ACC112 (cell line): ENCODE measurements around the gene TMEM201.

Experiments used
- H2AFZ ChIP-seq: fragments of 200-600 bp; sonication (generic); one replicate; pipeline ENCODE4 v1.6.0; 2017; ENCODE audit warnings: antibody characterized with exemption, low read length; ENCODE audit not compliant: unreplicated experiment
- H3K27ac ChIP-seq: fragments of 200-600 bp; sonication (generic); 2 replicates; pipeline ENCODE4 v1.5.1; 2014; ENCODE audit warnings: low read depth, mild to moderate bottlenecking, antibody characterized with exemption, low read length, moderate library complexity
- H3K27me3 ChIP-seq: fragments of 200-600 bp; sonication (generic); 2 replicates; pipeline ENCODE4 v1.6.1; 2014; ENCODE audit warnings: mild to moderate bottlenecking, antibody characterized with exemption, low read length, moderate library complexity, mixed read lengths; ENCODE audit not compliant: insufficient read depth
- H3K36me3 ChIP-seq: fragments of 200-600 bp; sonication (generic); 2 replicates; pipeline ENCODE4 v1.6.1; 2016; ENCODE audit warnings: mild to moderate bottlenecking, antibody characterized with exemption, low read length, moderate library complexity, mixed read lengths; ENCODE audit not compliant: insufficient read depth
- H3K4me1 ChIP-seq: fragments of 200-600 bp; sonication (generic); one replicate; pipeline ENCODE4 v1.6.1; 2016; ENCODE audit warnings: low read length, mixed read lengths; ENCODE audit not compliant: insufficient read depth, unreplicated experiment, control insufficient read depth
- H3K4me3 ChIP-seq: fragments of 200-600 bp; sonication (generic); 2 replicates; pipeline ENCODE4 v1.5.1; 2014; ENCODE audit warnings: mild to moderate bottlenecking, low read depth, low read length
- H3K79me2 ChIP-seq: fragments of 200-600 bp; sonication (generic); one replicate; pipeline ENCODE4 v1.6.0; 2016; ENCODE audit warnings: low read length; ENCODE audit not compliant: control insufficient read depth, unreplicated experiment, insufficient read depth

Gene TMEM201

DNA sequence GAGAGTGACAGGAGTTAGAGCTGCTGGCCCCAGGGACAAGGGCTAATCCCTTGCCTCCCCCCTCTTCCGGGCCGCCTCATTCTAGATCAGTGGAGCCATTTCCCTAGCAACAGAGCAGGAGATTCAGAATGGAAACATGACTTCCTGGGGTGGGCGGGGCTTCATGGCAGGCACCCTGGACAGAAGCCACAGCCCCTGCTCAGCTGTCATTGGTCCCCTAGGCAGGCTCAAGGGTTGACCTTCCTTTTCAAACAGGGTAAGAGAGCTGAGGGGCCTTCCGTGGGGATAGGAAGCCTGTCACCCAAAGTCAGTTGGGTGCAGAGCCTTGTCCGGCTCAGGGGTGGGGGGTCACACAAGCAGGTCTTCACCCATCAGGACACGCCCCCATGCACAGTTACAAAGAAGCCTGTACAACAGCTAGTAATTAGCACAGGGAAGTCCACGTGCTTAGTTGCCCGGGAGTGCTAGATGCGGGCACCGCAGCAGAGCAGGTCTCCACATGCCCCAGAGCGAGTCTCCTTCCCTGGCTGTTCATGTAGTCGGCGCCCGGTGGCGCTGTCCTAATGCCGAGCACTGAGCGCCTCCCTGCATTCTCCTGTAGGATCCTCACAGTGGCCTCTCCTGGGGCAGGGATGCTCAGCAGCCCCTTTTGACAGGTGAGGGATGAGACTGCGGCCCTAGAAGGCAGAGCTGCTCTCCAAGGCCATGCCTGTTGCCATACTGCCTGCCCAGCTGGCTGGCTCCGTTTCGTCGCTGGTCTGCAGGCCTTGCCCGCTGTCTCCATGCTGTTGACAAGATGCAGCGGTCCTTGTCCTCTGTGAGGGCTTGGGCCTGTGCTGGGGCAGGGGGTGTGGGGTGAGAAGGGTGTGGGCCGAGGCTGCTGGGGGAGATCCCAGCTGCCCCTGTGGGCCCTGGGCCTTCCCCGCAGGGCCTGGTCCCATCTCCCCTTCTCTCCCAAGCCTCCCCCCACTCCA is 5.1 kb downstream of the TMEM201 start:
- Histone ChIP-seq H2AFZ (no peak overlapping the region), H3K36me3 (no peaks in the 10 kb centered on the region), H3K4me1 (peaks cover 8% of the 10 kb centered on the region), H3K4me3 (no peak overlapping the region), H3K79me2 (peaks cover 56% of the 10 kb centered on the region), H3K27ac (no peak overlapping the region), H3K27me3 (no peaks in the 10 kb centered on the region)

DNA sequence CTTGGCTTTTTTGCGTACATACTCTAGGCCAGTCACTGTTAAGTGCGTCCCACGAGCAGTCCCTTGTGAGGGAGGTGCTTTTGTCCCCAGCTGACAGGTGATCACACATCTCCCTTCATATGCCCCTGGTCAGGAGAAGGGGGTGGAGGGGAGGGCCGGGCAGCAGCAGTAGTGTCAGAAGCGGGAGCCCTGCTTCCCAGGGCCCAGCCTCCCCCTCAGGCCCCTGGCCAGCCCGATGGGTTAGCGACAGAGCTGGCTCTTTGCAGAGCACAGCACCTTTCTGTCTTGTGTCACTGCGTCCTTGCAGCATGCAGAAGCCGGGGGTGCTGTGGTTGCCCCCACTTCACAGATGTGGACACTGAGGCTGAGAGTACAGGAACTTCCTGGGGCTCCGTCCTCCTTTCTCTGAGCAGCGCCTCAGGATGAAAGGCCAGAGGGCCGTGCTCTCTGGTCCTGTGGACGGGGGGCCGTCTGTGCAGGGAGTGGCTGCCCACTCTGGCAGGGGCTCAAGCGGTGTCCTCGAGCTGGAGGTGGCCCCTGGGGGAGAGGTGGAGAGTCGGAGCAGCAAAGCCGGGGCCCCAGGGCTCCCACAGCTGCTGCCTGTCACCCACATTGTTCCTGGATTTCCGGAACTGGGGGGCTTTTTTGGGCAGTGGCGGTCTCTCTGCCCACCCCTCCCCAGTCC is 5.9 kb downstream of the TMEM201 start:
- H3K27me3 ChIP-seq: no peaks in the 10 kb centered on the region
- peaks cover 55% of the 10 kb centered on the region for H3K79me2 ChIP-seq
- no peak overlapping the region for H3K4me3 ChIP-seq
- H2AFZ ChIP-seq: no peak overlapping the region
- no peaks in the 10 kb centered on the region for H3K36me3 ChIP-seq
- H3K27ac ChIP-seq: no peak overlapping the region
- H3K4me1 ChIP-seq: peaks cover 8% of the 10 kb centered on the region

DNA sequence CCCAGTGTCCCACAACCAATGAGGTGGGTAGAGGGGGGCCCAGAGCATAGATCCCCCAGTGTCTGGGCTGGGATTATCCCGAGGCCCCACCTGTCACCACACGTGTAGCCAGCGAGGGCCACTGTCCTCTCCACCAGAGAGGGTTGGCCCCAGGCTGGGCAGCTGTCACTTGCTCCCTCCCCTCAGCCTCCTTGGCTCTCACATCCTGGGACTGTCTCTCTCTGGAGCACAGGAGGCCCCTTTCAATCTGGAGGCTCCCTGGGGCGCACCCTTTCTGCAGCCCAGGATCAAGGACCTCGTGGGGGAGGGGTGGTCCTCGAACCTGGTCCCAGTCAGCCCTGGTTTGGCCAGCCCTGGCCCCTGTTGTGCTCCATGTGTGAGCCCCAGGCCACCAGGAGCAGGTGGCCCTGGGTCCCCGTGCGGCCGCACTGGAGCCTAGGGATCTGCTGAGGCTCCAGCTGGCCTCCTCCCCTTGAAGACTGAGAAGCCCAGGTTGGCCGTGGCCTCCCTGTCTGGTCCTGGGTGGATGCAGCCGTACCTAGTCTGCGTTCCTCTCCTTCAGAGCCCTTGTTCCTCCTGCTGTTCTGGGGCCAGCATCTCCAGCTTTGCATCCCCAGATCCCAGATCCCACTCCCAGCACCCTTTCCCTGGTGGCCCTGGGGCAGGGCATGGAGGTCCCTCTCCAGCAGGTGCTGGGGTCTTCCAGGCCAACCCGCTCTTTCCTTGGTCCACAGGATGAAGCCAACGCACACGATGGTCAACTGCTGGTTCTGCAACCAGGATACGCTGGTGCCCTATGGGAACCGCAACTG is 6.7 kb downstream of the TMEM201 start:
- peaks cover 8% of the 10 kb centered on the region for H3K4me1 ChIP-seq
- H3K4me3 ChIP-seq: no peak overlapping the region
- H3K27ac ChIP-seq: no peak overlapping the region
- H3K79me2 ChIP-seq: peaks cover 47% of the 10 kb centered on the region
- H3K36me3 ChIP-seq: no peaks in the 10 kb centered on the region
- H3K27me3 ChIP-seq: no peaks in the 10 kb centered on the region
- H2AFZ ChIP-seq: no peak overlapping the region

DNA sequence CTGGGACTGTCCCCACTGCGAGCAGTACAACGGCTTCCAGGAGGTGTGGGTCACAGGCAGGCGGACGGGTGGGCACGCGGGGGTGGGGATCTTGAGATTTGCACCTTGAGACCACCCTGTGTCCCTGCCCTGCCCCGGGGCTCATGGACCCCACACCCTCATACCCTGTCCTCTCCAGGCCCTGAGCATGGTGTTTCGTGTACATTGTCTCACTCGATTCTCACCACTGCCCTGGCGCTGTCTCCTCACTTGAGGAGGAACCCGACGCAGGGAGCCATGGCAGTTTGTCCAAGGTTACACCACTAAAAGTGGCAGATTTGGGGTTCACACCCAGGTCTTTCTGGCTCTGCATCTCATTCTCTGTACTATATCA is 7.2 kb downstream of the TMEM201 start:
- H3K36me3 ChIP-seq: no peaks in the 10 kb centered on the region
- no peak overlapping the region for H3K4me3 ChIP-seq
- H2AFZ ChIP-seq: no peak overlapping the region
- H3K27ac ChIP-seq: no peak overlapping the region
- peaks cover 8% of the 10 kb centered on the region for H3K4me1 ChIP-seq
- no peaks in the 10 kb centered on the region for H3K27me3 ChIP-seq
- H3K79me2 ChIP-seq: peaks cover 41% of the 10 kb centered on the region

GRCh38 chr1:9596415-9597123 is 7.9 kb downstream of the TMEM201 start:
- no peaks in the 10 kb centered on the region for H3K36me3 ChIP-seq

GRCh38 chr1:9597361-9598315 is 8.9 kb downstream of the TMEM201 start:
- H3K36me3 ChIP-seq: no peaks in the 10 kb centered on the region
- H3K4me1 ChIP-seq: peaks cover 7% of the 10 kb centered on the region
- no peaks in the 10 kb centered on the region for H3K27me3 ChIP-seq
- H3K79me2 ChIP-seq: peaks cover 26% of the 10 kb centered on the region
- no peak overlapping the region for H3K27ac ChIP-seq
- H3K4me3 ChIP-seq: no peak overlapping the region
- no peak overlapping the region for H2AFZ ChIP-seq

More at GRCh38 chr1:9596415-9597123, 7.9 kb downstream of the TMEM201 start:
- no peak overlapping the region for H3K27ac ChIP-seq
- H3K4me1 ChIP-seq: peaks cover 8% of the 10 kb centered on the region
- no peaks in the 10 kb centered on the region for H3K27me3 ChIP-seq
- H3K79me2 ChIP-seq: peaks cover 35% of the 10 kb centered on the region
- H3K4me3 ChIP-seq: no peak overlapping the region
- H2AFZ ChIP-seq: no peak overlapping the region

- Histone ChIP-seq H3K4me1 (peaks cover under 1% of the 10 kb centered on the region), H3K27me3 (no peaks in the 10 kb centered on the region), H3K36me3 (no peaks in the 10 kb centered on the region), H2AFZ (no peak overlapping the region), H3K4me3 (no peak overlapping the region), H3K27ac (no peak overlapping the region), H3K79me2 (peaks cover 19% of the 10 kb centered on the region)
Measured at GRCh38 chr1:9598316-9598700, 9.6 kb downstream of the TMEM201 start.

- H3K4me1 ChIP-seq: no peaks in the 10 kb centered on the region
- no peaks in the 10 kb centered on the region for H3K27me3 ChIP-seq
- no peak overlapping the region for H3K27ac ChIP-seq
- no peak overlapping the region for H2AFZ ChIP-seq
- peaks cover 6% of the 10 kb centered on the region for H3K79me2 ChIP-seq
- no peak overlapping the region for H3K4me3 ChIP-seq
- no peaks in the 10 kb centered on the region for H3K36me3 ChIP-seq
Measured at GRCh38 chr1:9599741-9600140, 11.0 kb downstream of the TMEM201 start.
